Fibroblast of skin of right quadriceps (primary cell): Measurements from ENCODE around the gene SCCPDH.
"Not testable (repeated sequence)": the region's sequence is repeated elsewhere in the genome, so short reads cannot be mapped to it uniquely, and the experiment has no call there.

Source experiments
- DNase-seq: peaks from one replicate; pipeline ENCODE4 v3.0.0-alpha.2; 2013

Gene SCCPDH

DNA sequence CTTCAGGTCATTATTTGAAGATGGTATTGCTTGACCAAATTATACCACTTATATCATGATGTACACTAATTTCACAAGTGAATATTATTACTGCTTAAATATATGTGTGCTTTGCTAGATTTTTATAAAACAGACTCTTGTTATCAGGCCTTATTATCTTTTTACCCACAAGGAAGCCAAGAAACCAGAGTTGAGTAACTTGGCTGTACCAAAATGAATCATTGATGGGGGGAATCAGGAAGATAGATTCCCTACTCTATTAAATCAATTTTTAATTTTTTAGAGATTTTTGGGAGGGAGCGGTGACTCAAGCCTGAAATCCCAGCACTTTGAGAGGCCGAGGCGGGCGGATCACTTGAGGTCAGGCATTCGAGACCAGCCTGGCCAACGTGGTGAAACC lies 16.0 kb upstream of the SCCPDH start:
- no peak for DNase-seq

GRCh38 chr1:246709196-246709595 lies 15.0 kb upstream of the SCCPDH start:
- no peak for DNase-seq

GRCh38 chr1:246709835-246710234 lies 14.4 kb upstream of the SCCPDH start:
- DNase-seq, result no peak

GRCh38 chr1:246711548-246712003 lies 12.6 kb upstream of the SCCPDH start:
- no peak for DNase-seq

DNA sequence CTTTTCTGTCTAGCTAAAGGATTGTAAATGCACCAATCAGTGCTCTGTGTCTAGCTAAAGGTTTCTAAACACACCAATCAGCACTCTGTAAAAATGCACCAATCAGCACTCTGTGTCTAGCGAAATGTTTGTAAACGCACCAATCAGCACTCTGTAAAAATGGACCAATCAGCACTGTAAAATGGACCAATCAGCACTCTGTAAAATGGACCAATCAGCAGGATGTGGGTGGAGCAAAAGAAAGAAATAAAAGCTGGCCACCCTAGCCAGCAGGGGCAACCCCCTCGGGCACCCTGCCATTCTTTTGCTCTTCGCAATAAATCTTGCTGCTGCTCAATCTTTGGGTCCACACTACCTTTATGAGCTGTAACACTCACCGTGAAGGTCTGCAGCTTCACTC lies 11.8 kb upstream of the SCCPDH start:
- DNase-seq, result not testable (repeated sequence)

DNA sequence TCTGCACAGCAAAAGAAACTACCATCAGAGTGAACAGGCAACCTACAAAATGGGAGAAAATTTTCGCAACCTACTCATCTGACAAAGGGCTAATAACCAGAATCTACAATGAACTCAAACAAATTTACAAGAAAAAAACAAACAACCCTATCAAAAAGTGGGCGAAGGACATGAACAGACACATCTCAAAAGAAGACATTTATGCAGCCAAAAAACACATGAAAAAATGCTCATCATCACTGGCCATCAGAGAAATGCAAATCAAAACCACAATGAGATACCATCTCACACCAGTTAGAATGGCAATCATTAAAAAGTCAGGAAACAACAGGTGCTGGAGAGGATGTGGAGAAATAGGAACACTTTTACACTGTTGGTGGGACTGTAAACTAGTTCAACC lies 4.8 kb upstream of the SCCPDH start:
- not testable (repeated sequence) for DNase-seq

- not testable (repeated sequence) for DNase-seq
Measured at GRCh38 chr1:246720814-246721213, 3.4 kb upstream of the SCCPDH start.

DNA sequence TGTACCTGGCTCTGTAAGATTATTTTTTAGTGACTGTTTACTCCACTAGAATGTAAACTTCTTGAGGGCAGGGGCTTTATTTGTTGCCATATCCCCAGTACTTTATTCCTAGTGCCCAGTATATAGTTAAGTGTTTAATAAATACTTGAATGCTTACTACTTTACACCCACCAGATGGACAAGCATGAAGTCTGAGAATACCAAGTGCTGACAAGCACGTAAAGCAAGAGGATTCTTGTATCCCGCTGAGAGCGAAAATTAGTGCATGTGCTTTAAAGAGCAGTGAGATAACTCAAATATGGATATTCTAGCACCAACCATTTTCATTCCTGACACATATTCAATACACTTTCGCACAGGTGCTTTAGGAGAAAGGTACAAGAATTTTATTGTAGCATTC lies 1.5 kb upstream of the SCCPDH start:
- no peak for DNase-seq

DNA sequence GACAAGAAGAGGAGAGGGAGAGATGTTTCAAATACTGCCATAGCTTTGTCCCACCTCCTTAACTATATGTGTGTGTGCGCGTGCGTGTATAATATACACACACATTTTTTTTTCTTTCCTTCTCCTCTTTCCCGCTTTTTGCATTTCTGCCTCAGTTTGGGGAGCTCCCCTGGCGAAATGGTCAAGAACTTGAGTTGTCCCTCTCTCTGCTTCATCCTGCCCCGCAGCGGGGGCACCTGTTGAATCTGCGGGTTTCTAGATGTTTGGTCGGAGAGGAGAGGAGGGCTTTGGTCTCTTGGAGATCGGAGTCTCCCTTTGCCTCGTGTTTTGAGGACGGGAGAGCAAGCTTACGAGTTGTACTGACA lies 504 bp downstream of the SCCPDH start:
- DNase-seq, result peak; percentile 51

GRCh38 chr1:246725191-246725590 lies 982 bp downstream of the SCCPDH start:
- DNase-seq, result no peak

GRCh38 chr1:246726255-246726679 lies 2.1 kb downstream of the SCCPDH start:
- DNase-seq, result no peak

- DNase-seq, result no peak
Measured at GRCh38 chr1:246726881-246727280, 2.7 kb downstream of the SCCPDH start.

DNA sequence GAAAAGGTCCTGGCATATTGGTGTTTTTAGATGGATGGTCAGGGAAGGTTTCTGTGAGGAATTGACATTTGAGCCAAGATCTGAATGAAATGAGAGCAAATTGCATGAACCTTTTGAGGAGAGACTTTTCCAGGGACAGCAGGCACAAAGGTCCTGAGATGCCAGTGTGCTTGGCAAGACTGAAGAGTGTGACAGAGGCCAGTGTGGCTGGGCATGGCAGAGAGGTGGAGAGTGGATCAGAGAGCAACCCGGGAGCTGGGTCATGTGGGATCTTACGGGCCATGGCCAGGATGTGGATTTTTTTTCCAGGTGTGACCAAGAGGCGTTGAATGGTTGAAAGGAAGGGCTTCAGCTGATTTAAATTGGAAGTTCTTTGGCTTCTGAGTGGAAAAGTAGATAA lies 3.4 kb downstream of the SCCPDH start:
- no peak for DNase-seq

DNA sequence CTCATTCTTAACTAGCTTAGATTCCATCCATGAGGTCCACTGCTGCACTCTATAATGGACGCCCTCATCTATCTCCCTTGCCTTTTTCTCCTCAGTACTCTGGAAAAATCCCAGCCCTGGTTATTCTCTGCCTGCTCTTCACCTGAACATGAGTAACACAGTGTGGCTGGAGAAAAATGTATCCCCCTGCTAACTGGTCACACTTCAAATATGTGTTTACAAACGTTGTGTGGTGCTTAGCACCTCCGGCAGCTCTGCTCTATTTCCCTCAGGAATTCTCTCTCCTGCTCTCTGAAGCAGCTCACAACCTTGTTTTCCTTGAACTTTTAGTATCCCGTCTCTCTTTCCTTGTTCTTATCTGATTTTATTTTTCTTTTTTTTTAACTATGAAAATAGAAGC lies 4.1 kb downstream of the SCCPDH start:
- peak; percentile 15 for DNase-seq

DNA sequence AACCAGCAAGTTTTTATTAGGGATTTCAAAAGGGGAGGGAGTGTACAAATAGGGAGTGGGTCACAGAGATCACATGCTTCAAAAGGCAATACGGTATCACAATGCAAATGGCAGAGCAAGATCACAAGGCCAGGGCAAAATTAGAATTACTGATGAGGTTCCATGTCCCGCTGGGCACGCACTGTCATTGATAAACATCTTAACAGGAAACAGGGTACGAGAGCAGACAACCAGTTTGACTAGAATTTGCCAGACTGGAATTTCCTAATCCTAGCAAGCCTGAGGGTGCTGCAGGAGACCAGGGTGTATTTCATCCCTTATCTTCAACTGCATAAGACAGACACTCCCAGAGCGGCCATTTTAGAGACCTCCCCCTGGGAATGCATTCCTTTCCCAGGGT lies 4.8 kb downstream of the SCCPDH start:
- not testable (repeated sequence) for DNase-seq

DNA sequence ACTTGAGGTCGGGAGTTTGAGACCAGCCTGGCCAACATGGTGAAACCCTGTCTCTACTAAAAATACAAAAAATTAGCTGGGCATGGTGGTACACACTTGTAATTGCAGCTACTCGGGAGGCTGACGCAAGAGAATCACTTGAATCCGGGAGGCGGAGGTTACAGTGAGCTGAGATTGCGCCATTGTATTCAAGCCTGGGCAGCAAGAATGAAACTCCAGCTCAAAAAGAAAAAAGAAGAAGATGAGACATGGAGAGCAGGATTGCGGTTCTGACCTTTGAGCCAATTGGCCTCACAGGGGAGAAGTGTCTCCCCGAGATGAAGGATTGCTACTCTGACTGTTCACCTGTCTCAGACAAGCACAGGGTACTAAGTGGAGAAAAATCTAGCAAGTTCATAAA lies 6.6 kb downstream of the SCCPDH start:
- DNase-seq, result no peak

- not testable (repeated sequence) for DNase-seq
Measured at GRCh38 chr1:246731873-246732272, 7.7 kb downstream of the SCCPDH start.

DNA sequence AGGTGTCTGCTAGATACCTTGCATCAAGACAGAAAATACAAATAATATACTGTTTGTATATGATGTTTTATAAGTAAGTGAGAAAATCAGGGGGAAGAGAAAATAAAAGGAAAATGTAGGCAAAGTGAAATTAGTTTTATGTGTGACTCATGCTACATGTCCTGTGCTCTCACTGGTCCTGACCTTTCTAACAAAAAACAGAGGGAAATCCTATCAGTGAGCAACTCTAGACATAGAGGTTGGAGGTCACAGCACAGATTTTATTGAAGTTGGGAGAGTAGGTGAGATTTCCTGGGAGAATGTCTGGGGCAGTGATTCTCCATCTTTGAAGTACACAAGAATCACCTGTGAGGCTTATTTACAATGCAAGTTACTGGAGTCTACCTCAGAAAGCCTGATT lies 9.5 kb downstream of the SCCPDH start:
- no peak for DNase-seq

- DNase-seq, result no peak
Measured at GRCh38 chr1:246734866-246735265, 10.7 kb downstream of the SCCPDH start.

DNA sequence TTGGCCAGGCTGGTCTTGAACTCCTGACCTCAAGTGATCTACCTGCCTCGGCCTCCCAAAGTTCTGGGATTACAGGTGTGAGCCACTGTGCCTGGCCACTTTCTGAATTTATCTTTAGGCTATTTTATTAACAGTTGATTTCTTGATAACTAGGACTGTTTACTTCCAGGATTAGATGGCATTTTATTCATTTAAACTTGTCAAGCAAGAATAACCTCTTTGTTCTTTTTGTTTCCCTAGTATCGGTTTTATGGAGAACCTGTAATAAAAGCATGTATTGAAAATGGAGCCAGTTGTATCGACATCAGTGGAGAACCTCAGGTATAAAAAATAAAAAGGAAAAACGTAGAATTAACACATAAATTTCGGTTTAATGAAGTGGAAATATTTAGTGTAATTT lies 11.5 kb downstream of the SCCPDH start:
- no peak for DNase-seq

- no peak for DNase-seq
Measured at GRCh38 chr1:246742396-246742795, 18.2 kb downstream of the SCCPDH start.

DNA sequence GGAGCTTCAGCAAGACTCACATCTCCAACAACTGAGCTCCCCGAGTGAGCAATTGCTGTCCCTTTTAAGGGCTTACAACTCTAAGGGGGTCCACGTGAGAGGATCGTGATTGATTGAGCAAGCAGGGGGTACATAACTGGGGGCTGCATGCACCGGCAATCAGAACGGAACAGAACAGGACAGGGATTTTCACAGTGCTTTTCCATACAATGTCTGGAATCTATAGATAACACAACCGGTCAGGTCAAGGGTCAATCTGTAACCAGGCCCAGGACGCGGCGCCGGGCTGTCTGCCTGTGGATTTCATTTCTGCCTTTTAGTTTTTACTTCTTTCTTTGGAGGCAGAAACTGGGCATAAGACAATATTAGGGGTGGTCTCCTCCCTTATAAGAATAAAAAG lies 21.9 kb downstream of the SCCPDH start:
- DNase-seq, result not testable (repeated sequence)

GRCh38 chr1:246748006-246748405 lies 23.8 kb downstream of the SCCPDH start:
- no peak for DNase-seq

GRCh38 chr1:246748867-246749266 lies 24.7 kb downstream of the SCCPDH start:
- DNase-seq, result no peak

DNA sequence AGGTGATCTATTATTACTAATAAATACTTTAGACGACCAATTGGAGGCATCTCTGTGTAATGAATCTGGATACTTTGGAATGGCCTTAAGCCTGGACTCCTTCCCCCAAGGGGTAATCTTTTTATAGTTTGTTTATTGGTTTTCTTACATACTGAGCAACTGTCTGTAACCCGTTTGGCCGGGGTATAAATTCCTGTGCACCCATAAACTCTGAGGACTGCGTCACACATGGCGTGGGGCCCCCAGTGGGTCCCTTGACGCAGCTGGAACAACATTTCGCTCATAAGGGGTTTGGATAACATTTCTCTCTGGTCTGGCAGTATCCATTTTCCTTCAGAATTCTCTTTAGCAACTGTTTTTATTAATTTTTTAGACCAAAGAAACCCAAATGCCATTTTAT lies 26.5 kb downstream of the SCCPDH start:
- no peak for DNase-seq
